IMR-90 (cell line): ENCODE data around the gene GPR37. TPM values are rescaled to one million over a fixed set of nuclear protein-coding genes. Genes with fewer than 3 reads are reported as not detected.

Experiments used
- ATAC-seq: fragments of 200-7000 bp; cut with Tn5 transposase; 2 replicates; pipeline ENCODE4 v1.9.1; 2020; ENCODE audit warnings: low read depth, mild to moderate bottlenecking, moderate library complexity
- BruUV-seq: library from RNA; stranded (reverse); fragments of 400-500 nt; replicated peaks from 2 replicates; lab custom pipeline; 2021; lab: Mats Ljungman, UMichigan
- CTCF ChIA-PET: fragments of 300-600 bp; formaldehyde crosslinking; extraction: SDS; loops from one replicate; lab custom pipeline; 2021; ENCODE audit warnings: antibody characterized with exemption; lab: Yijun Ruan, JAX
- POLR2A ChIA-PET: fragments of 300-600 bp; sonication (Branson Sonifier 250); formaldehyde crosslinking; loops from one replicate; lab custom pipeline; 2022; ENCODE audit warnings: antibody characterized with exemption; ENCODE audit not compliant: unreplicated experiment; lab: Charles Lee
- DNase-seq: peaks from one replicate; pipeline ENCODE4 v3.0.0; 2013
- H2AFZ ChIP-seq: replicated peaks from 2 replicates; pipeline ENCODE3; 2013; ENCODE audit warnings: low read length, mild to moderate bottlenecking; ENCODE audit not compliant: poor library complexity
- H2AK5ac ChIP-seq: 2 replicates; pipeline ENCODE4 v1.6.1; 2013; ENCODE audit warnings: low read depth, low read length, inconsistent platforms
- H2AK9ac ChIP-seq: replicated peaks from 2 replicates; pipeline ENCODE3; 2013; ENCODE audit warnings: mild to moderate bottlenecking, low read depth, low read length, moderate library complexity; ENCODE audit not compliant: poor library complexity
- H2BK120ac ChIP-seq: 2 replicates; pipeline ENCODE4 v1.6.1; 2013; ENCODE audit warnings: low read depth, low read length, inconsistent platforms
- H2BK15ac ChIP-seq: 3 replicates; pipeline ENCODE4 v1.6.1; 2013; ENCODE audit warnings: low read depth, low read length, inconsistent platforms
- H2BK20ac ChIP-seq: 2 replicates; pipeline ENCODE4 v1.6.1; 2013; ENCODE audit warnings: low read depth, mild to moderate bottlenecking, inconsistent platforms, low read length, moderate library complexity
- H2BK5ac ChIP-seq: 2 replicates; pipeline ENCODE4 v1.6.1; 2013; ENCODE audit warnings: mild to moderate bottlenecking, low read depth, low read length, inconsistent platforms; ENCODE audit not compliant: poor library complexity, severe bottlenecking
- H3K14ac ChIP-seq: replicated peaks from 2 replicates; pipeline ENCODE4 v1.6.1; 2013; ENCODE audit warnings: low read depth, low read length, inconsistent platforms
- H3K18ac ChIP-seq: 2 replicates; pipeline ENCODE4 v1.6.1; 2013; ENCODE audit warnings: low read depth, low read length, control low read depth
- H3K23ac ChIP-seq: 2 replicates; pipeline ENCODE4 v1.6.1; 2013; ENCODE audit warnings: low read depth, low read length, inconsistent platforms
- H3K27ac ChIP-seq: 2 replicates; pipeline ENCODE4 v1.5.1; 2013; ENCODE audit warnings: mild to moderate bottlenecking, control low read depth, low read length; ENCODE audit not compliant: insufficient read depth
- H3K27me3 ChIP-seq: 2 replicates; pipeline ENCODE4 v1.6.1; 2013; ENCODE audit warnings: low read length; ENCODE audit not compliant: control insufficient read depth, insufficient read depth
- H3K36me3 ChIP-seq: 2 replicates; pipeline ENCODE4 v1.6.1; 2013; ENCODE audit warnings: low read length, mixed read lengths; ENCODE audit not compliant: control insufficient read depth, insufficient read depth
- H3K4ac ChIP-seq: 2 replicates; pipeline ENCODE4 v1.6.1; 2013; ENCODE audit warnings: low read depth, low read length, inconsistent platforms
- H3K4me1 ChIP-seq: 2 replicates; pipeline ENCODE4 v1.6.1; 2013; ENCODE audit warnings: low read length, mixed read lengths; ENCODE audit not compliant: control insufficient read depth, insufficient read depth
- H3K4me2 ChIP-seq: 2 replicates; pipeline ENCODE4 v1.6.1; 2013; ENCODE audit warnings: low read depth, mild to moderate bottlenecking, control low read depth, low read length, moderate library complexity
- H3K4me3 ChIP-seq: 2 replicates; pipeline ENCODE4 v1.5.1; 2013; ENCODE audit warnings: low read depth, mild to moderate bottlenecking, control low read depth, low read length, moderate library complexity; ENCODE audit not compliant: insufficient read depth
- H3K56ac ChIP-seq: 2 replicates; pipeline ENCODE4 v1.6.1; 2013; ENCODE audit warnings: low read length, inconsistent platforms; ENCODE audit not compliant: insufficient read depth; ENCODE audit errors: extremely low read depth
- H3K79me1 ChIP-seq, 2 experiments: 2 replicates each; pipeline ENCODE4 v1.6.1; 2013; ENCODE audit warnings: low read length in 2 of 2, inconsistent platforms in 1 of 2, low read depth in 1 of 2
- H3K9ac ChIP-seq: 2 replicates; pipeline ENCODE4 v1.6.1; 2013; ENCODE audit warnings: low read depth, low read length, control low read depth
- H3K9me1 ChIP-seq: 2 replicates; pipeline ENCODE4 v1.6.1; 2013; ENCODE audit warnings: low read length, inconsistent platforms; ENCODE audit not compliant: insufficient read depth
- H3K9me3 ChIP-seq: 2 replicates; pipeline ENCODE4 v1.6.1; 2013; ENCODE audit warnings: low read length; ENCODE audit not compliant: control insufficient read depth, insufficient read depth
- H4K20me1 ChIP-seq: 2 replicates; pipeline ENCODE4 v1.6.1; 2013; ENCODE audit warnings: low read length, inconsistent platforms; ENCODE audit not compliant: insufficient read depth
- H4K5ac ChIP-seq: 2 replicates; pipeline ENCODE4 v1.6.1; 2013; ENCODE audit warnings: mild to moderate bottlenecking, low read depth, low read length, control low read depth
- H4K8ac ChIP-seq, 2 experiments: 2 replicates each; pipeline ENCODE4 v1.6.1; 2013; ENCODE audit warnings: low read depth in 2 of 2, low read length in 2 of 2, control low read depth in 1 of 2, inconsistent platforms in 1 of 2
- H4K91ac ChIP-seq: 2 replicates; pipeline ENCODE4 v1.6.1; 2013; ENCODE audit warnings: low read depth, low read length, inconsistent platforms; ENCODE audit not compliant: insufficient read depth
- CEBPB ChIP-seq: IDR thresholded peaks from 2 replicates; pipeline ENCODE4 v1.6.1; 2012; ENCODE audit warnings: low read depth, low read length, improper control_type of control experiment
- WGBS, 2 experiments: methylation state at CpG; one replicate each; pipeline versions ENCODE4 v1.1.5 to v1.1.7; 2013; ENCODE audit warnings: missing lambda C conversion rate in 2 of 2; ENCODE audit not compliant: insufficient read length in 1 of 2; ENCODE audit errors: extremely low coverage in 2 of 2; 5-methylcytosine and 5-hydroxymethylcytosine counted together
- dilution Hi-C: fragments of 300-500 bp; cut with HindIII; formaldehyde crosslinking; loops from one replicate; pipeline ENCODE4 v1.14.3; 2018; ENCODE audit warnings: low sequenced_read_pairs; ENCODE audit not compliant: unreplicated experiment
- in situ Hi-C: fragments of 300-500 bp; cut with MboI; formaldehyde crosslinking; loops from 3 replicates; pipeline ENCODE4 v1.14.3; 2019; ENCODE audit warnings: low sequenced_read_pairs, inconsistent platforms, mixed read lengths
- intact Hi-C: fragments of 100-400 bp; cut with micrococcal nuclease; formaldehyde crosslinking; loops from 2 replicates; pipeline ENCODE4 v1.10.0; 2022
- polyA plus RNA-seq, 3 experiments: library from polyadenylated mRNA; depleted of rRNA; stranded (reverse); fragments of >200 nt; gene quantifications; 2 replicates each; pipeline ENCODE4 v1.2.3, GENCODE V29; 2012; ENCODE audit warnings: low replicate concordance in 1 of 3
- total RNA-seq: library from RNA; depleted of rRNA; stranded (reverse); fragments of >200 nt; gene quantifications from 2 replicates; pipeline ENCODE4 v1.2.3, GENCODE V29; 2012
- TF ChIP-seq, protein P1 (sequence below): fragments of 150-350 bp; IDR thresholded peaks from 2 replicates; pipeline ENCODE4 v1.6.1; 2017; ENCODE audit warnings: mild to moderate bottlenecking, antibody characterized with exemption, low read length, low read depth

GPR37 gene
- total and polyA plus RNA-seq, 2 of the 4 experiments (the other 2 are of a cell fraction): 4.6 to 9.3 TPM

DNA sequence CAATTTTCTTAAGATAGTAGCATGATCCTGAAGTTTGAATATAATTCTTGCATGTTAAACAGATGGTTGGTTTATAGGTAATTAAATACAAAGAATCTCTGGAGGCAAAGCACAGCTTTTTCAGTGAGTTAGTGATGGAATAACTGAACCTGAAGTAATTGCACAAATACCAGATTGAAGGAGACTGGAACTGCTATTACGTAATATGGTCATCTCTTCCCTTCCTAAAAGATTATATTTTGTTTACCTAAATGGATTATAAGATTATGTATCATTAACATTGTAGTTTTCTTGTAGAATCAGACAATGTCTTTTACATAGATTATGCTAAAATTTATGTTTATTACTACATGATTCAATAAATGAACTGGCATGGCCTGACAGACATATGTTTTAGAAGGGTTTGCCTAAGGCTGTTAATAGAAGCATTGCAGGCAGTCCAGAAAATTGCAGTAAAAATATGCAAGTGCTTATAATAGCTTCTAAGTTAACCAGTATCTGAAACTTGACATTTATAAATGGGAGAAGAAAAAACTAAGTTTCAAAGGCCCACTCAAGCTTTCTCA lies 35.8 kb upstream of the GPR37 start:
- POLR2A ChIA-PET: no interaction called here
- no peaks in the 10 kb centered on the region for H3K9me3 ChIP-seq
- H3K4me2 ChIP-seq: no peak overlapping the region
- H3K27me3 ChIP-seq: no peaks in the 10 kb centered on the region
- no peaks in the 10 kb centered on the region for H3K4me1 ChIP-seq
- intact Hi-C loops: no loop called here
- no peak for ATAC-seq
- H2BK15ac ChIP-seq: no peak overlapping the region
- H3K56ac ChIP-seq: no peak overlapping the region
- H3K27ac ChIP-seq: no peak overlapping the region
- in situ Hi-C loops: no loop called here
- no peak overlapping the region for H2AK5ac ChIP-seq
- no peak overlapping the region for H2BK5ac ChIP-seq
- no peaks in the 10 kb centered on the region for H3K79me1 ChIP-seq
- no peak overlapping the region for H3K23ac ChIP-seq
- no peak overlapping the region for H3K9ac ChIP-seq
- no peak overlapping the region for H2AFZ ChIP-seq
- H3K36me3 ChIP-seq: no peaks in the 10 kb centered on the region
- H4K20me1 ChIP-seq: no peaks in the 10 kb centered on the region
- no peak overlapping the region for H3K14ac ChIP-seq
- no CpG with 5 or more reads among the region's 1 CpG for WGBS, 2 experiments
- H4K91ac ChIP-seq: no peak overlapping the region
- H2BK20ac ChIP-seq: no peak overlapping the region
- no peak overlapping the region for H3K4me3 ChIP-seq
- H4K8ac ChIP-seq: no peak overlapping the region
- no peak overlapping the region for H4K5ac ChIP-seq
- H2BK120ac ChIP-seq: no peak overlapping the region
- H2AK9ac ChIP-seq: no peak overlapping the region
- dilution Hi-C loops: loop anchor here (25.0 kb wide), 1 partner anchor 639 kb away; no protein-coding TSS in a partner anchor
- BruUV-seq: no TSS peak
- no peaks in the 10 kb centered on the region for H3K9me1 ChIP-seq
- CTCF ChIA-PET: interaction anchor here (0.6 kb wide), 1 partner anchor 27 kb away, joined by 3 read pairs; no protein-coding TSS in a partner anchor
- no peak for DNase-seq
- H3K18ac ChIP-seq: no peak overlapping the region
- TF ChIP-seq CEBPB: peak; percentile 78
- TF ChIP-seq, protein P1, sequence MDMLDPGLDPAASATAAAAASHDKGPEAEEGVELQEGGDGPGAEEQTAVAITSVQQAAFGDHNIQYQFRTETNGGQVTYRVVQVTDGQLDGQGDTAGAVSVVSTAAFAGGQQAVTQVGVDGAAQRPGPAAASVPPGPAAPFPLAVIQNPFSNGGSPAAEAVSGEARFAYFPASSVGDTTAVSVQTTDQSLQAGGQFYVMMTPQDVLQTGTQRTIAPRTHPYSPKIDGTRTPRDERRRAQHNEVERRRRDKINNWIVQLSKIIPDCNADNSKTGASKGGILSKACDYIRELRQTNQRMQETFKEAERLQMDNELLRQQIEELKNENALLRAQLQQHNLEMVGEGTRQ: no peak
- H3K4ac ChIP-seq: no peak overlapping the region
